NCI-H2171 treated with DMSO at 0.1 percent for 48 hours (cell line): ENCODE data around the gene NKG7.

Experiments
- DNase-seq: peaks from one replicate; lab custom pipeline; 2025; lab: John Stamatoyannopoulos, UW

NKG7 gene

DNA sequence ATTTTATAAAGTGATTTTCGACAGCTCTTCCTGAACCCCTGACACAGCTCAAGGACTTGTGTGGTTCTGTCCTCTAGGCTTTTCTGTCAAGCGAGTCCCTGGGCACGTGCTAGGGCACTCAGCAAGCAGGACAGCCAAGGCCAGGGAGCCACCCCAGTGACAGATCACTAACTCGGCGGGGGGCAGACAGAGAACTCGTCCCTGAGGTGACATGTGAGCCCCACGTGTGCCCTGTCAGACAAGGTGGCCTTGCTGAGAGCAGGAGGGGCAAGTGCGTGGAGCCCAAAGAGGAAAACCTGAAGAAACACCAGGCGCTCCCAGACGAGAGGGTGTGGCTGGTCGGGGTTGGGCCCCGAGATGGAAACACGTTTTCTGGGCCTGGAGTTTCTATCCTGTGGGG lies 11.2 kb downstream of the NKG7 start:
- no peak for DNase-seq

DNA sequence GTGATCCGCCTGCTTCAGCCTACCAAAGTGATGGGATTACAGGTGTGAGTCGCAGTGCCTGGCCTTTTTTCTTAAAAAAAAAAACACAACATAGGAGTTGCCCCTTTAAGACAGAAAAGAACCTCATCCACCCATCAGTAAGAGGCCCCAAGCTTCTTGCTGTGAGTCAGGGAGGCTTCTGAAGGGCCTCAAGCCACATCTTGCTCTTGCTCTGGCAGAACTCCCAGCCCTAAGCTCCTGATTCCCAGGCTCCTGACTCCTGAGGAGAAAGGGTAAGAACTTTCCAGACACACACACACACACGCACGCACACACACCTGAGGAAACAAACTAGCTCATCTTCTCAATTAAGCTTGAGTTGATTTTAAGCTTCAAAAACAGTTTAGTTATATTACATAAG lies 13.2 kb downstream of the NKG7 start:
- no peak for DNase-seq

DNA sequence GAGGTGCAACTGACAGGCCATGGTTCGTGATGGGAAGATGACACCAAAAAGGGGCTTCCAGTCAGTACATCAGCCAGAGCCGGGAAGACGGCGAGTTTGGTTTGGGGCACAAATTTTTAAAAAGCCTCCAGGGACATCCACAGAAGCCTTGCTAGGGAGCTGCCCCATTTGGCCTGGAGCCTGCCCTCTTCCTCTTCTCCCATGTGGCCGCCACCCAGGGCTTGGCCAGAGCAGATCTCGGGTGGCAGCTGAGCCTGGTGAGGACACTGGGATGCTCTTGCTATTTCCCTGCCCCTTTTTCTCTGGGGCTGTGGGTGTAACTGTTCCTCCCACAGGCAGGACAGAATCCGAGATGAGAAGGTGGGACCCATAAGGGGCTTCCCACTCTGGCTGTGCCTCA lies 14.5 kb downstream of the NKG7 start:
- DNase-seq = no peak

DNA sequence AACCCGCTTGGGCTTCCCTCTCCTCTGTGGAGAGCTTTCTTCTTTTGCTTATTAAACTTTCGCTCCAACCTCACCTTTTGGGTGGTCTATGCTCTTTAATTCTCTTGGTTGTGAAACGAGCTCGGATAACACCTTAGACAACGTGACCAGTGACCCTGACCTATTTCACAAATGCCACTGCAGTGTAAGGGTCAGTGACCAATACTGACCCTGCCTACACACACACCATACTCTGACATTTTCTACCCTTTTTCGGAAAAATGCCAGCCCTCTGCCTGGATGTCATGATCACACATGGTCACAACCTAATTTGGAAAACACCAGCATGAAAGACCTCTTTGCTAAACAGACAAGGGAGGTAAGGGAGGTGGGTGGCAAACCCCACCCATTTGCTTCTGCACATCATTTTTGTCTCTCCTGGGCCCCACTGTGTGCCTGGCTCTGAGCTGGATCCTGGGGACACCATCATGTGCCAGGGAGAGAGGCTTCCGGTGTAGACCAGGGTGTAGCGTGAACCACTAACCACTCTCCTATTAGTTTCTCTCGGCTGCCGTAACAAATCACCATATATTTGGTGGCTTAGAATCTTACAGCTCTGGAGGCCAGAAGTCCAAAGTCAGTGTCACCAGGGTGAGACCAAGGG lies 16.2 kb downstream of the NKG7 start:
- DNase-seq = no peak

DNA sequence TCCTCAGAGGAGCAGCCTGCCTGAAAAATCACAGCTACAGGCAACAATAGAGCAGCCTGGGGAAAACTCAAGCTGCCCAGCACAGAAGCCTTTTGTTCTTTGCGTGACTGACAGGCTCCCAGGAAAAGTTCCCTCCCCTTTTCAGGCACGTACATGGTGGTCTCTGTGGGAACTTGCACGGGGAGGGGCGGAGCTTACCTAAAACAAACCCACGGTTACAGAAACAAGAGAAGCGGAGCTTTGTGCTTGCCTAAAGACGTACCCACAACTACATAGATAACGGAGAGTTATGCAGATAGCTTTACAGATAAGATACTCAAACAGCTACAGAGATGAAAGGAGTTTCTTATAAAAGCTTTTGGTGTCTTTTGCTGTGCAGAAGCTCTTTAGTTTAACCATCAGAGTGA lies 17.7 kb downstream of the NKG7 start:
- DNase-seq = no peak

DNA sequence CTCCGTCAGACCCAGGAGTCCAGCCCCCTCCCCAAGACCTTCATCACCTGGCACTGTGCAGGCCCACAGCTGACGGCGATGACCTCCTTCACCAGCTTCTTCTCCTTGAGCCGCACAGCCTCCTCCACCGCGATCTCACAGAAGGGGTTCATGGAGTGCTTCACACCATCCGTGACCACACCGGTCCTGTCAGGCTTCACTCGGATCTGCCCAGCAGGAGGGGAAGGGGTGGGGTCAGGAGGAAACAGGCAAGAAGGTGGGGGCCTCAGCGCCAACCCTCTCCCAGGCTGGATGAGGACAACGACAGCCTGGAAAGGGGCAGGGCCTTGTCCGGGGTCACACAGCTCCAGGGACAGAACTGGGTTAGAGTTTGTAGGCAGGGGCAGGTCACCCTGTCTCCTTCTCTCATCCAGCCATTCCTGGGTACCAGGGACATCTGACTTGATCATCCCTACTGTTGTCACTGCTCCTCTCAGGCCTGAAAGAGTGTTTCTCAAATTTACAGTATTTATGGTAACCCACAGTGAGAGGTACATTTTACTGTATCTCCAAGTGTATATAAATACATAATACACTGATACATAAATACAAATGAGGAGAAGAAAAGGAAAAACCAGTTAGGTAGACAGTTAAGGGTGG lies 18.2 kb downstream of the NKG7 start:
- no peak for DNase-seq

DNA sequence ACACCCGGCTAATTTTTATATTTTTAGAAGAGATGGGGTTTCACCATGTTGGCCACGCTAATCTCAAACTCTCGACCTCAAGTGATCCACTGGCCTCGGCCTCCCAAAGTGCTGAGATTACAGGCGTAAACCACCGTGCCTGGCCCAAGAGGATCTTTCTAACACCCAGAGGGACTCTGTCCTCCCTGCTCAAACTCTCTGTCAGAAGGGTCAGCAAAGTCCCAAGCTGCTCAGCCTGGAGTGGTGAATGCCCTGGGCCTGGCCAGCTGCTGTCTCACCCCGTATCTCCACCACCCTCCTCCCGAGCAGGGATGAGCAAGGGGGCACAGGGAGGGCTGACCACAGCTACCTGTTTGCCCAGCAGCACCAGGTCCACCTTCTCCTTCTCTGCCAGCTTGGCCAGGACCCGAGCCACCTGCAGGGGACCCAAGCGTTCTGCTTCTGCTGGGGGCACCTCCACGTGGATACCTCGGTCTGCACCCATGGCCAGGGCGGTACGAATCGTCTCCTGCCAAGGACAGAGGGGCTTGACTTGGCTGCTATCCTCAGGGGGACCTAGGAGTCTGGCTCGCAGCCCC lies 19.6 kb downstream of the NKG7 start:
- DNase-seq = no peak

DNA sequence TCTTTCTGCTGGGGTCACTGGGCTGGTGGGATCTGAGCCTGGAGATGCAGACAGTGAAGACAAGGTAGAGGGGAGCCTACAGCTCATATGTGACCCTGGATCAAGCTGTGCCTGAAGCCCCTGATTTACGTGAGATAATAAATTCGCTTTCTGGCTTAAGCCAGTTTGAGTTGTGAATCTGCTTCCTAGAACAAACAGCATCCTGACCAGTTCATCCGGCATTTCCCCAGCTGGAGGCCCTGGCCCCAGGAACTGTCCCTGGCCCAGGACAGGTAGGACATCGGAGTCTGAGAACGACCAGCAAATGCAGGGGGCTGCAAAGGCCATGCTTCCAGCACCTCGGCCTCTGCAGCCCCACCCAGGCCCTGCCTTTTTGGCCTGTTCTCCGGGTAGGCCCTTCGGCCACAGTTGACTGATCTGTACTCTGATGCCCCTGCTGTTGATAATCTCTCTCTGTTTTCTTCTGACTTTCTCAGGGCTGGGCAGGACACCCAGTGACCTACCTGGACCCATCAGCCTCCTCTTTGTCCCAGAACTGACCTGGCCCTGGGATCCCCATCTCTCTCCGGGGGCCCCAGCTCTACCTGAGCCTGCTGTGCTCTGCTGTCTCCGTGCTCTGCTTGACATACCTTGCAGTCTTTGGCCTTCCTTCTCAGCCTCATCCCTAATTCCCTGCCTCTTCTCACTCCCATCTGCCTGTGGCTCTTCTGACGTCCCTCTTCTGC lies 21.0 kb downstream of the NKG7 start:
- DNase-seq = no peak

DNA sequence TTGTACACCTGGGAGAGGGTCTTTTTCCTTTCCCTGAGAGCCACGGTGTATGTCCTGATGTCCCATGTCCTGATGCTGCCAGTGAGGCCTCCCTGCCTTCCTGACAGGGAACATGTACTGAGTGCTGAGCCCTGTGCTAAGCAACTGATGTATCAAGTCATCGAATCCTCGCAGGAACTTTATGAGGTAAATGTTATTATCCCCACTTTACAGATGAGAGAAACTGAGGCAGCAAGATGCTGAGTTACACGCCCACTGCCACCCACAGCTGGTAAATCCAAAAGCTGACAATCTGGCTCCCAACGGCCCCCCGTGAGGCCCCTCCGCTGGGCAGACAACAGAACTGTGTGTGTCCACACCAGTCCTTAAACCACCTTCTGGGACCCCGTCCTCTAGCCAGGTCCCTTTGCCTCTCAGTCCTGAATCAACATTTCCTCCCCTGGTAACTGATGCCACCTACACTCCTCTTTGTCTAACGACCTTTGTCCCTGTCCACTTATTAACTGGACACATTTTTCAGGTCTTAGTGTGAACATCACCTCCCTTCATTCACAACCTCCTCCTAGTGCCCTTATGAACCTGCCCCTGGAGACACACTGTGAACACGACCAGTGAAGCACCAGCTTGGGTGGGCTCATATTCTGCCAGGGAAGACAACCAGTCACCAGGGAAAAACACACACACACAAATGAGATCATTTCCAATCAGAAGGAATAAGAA lies 25.1 kb downstream of the NKG7 start:
- no peak for DNase-seq

DNA sequence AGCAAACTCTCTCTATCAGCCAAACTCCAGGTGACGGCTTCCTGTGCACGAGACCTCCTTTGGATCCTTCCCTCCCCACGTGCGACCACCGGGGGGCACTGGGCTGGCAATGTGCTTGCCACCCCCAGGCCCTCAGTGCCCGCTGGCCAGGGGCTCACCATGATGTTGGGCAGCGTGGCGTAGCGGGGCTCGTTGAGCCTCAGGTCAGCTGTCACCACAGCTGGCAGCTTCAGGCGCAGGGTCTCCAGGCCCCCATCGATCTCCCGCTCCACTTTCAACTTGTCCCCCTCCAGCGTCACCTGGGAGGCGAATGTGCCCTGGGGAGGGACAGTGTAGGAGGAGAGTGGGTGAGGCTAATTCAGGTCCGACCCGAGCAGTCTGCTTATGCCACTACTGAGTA lies 25.7 kb downstream of the NKG7 start:
- no peak for DNase-seq

DNA sequence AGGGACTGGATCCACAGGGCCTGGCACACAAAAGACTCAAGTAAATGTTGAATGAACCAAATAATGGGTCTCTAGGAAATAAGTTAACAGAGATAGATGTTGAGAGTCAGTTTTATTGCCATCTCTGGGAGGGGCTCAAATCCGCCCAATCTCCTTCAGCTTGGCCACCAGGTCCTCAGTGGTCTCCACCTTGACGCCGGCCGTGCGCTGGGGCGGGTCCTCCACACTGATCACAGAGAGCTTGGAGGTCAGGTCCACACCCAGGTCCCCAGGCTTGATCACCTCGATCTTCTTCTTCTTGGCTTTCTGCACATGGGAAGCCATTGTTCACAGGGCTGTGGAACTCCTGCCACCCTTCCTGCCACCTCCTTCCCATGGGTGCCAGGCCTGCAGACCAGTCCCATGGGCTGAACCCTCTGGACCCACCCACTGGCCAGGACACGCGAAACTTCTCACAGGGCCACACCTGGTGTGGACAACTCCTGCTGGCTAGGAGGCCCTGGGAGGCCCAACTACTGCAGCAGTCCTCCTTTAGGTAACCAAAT lies 27.3 kb downstream of the NKG7 start:
- DNase-seq = no peak

DNA sequence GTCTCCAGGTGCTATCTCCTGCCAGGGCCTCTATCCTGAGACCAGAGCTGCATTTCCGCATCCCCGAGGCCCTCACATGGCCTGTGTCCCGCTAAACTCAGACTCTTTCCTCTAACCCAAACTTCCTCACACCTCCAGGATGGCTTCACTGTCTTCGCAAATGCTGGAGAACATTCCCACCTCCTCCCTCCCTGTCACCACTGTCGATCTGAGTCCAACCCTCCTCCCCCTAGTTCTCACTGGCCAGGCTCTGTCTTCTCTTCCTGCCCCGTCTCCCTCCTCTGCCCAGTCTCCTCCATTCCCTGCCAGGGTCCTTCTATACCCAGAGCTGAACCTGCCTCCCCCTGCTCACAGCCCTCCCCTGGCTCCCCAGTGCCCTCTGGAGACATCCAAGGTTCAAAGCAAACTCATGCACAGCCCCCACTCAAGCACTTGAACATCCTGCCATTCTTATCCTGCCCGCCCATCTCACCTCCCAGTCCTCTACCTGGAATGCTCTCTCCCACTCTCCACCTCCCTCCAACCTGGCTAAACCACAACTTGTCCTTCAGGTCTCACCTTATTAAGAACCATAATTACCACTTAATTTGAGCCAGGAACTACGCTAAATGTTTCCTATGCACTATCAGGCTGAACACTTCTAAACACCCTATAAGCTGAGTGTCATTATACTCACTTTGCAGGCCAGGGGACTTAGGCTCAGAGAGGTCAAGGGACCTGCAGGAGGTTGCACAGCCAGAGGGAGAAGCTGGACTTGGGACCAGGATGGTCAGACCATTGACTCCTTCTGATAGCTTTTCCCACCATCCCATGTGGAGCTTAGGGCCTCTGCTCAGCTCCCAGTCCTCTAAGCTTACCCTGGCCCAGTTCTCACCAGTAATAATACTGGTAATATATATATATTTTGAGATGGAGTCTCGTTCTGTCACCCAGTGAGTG lies 29.6 kb downstream of the NKG7 start:
- DNase-seq = no peak

DNA sequence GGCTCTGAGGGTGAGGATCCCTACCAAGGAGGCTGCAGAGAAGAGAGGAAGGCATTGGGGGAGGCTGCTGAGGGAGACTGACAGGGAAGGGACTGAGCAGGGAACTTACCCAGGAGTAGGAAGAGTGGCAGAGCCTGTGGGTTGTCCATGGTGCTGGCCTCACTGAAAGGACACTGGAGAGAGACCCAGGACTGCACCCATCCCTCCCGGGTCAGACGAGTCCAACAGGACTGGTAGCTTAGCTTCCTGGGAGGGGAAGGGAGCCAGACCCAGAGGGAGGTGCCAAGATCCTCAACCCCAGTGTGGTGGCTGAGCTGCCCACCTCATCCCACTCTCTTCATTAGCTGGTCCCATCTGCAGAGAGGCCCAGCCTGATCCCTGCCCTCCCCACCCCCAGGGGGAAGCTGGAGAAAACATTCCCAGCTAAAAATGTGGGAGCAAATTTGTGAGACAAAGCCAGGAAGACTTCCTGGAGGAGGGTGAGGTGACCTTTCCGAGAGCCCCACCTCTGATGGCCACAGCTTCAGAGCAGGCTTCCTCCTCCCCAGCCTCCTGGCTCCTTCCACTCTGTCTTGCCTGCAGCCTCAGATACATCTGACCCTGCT lies 30.4 kb downstream of the NKG7 start, which contains the start of gene VSIG10L:
VSIG10L (minus strand) TSS at position 164 of the 605 bp plus-strand sequence; CDS start at position 149, 15 bp downstream.
- DNase-seq = no peak

DNA sequence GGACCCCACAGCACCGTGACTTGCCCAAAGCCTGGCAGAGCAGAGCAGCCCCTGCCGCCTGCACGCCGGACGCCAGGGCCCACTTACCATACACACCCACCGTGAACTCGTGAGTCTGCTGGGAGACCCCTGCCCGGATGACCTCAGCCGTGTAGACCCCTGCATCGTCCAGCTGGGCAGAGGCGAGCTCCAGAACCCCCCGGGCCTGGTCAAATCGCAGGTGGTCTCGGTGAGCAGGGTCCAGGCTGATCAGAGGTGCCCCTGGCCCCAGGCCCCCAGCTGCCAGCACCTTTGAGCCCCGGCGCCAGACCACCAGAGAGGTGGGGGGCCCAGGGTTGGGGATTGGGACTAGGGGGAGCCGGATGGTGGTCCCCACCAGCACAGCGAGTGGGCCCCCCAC lies 31.4 kb downstream of the NKG7 start:
- no peak for DNase-seq

DNA sequence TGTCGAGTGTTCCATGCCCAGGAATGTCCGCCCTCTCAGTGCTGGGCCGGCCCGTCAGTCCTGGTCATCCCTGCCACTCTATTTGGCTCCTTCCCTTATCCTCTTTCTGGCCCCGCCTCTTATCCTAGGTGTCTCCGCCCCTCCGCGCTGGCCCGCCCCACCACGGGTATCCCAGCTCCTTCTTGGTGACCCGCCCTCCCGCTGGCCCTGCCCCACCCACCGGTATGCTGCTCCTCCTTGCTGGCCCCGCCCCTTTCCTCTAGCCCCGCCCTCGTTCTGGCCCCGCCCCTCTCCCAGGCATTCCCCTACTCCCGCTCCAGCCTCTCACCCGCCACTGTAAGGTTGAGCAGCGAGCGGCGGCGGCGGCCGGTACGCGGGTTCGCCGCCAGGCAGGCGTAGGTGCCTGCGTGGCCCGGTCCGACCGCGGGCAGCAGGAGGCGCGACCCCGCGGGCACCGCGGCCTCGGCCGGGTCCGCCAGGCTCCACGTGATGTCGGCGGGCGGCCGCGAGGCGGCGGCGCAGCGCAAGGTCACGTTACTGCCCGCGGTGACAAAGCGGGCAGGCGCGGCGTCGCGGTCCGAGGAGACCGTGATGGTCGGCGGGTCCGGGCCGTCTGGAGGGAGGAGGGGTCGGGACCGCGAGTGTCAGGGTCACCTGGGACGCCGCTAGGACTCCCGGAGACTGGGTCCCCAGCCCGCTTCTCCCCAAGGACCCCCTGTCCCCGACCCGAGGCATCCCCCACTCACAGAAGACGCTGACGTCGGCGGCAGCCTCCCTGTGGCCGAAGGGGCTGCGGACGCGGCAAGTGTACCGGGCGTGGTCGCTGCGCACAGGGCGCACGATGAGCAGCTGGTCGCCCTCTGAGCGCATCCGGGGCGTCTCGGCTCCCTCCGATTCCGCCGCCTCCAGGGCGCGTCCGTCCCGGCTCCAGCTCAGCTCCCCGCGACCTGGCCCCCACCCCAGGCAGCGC lies 32.5 kb downstream of the NKG7 start:
- DNase-seq = peak; percentile 67

DNA sequence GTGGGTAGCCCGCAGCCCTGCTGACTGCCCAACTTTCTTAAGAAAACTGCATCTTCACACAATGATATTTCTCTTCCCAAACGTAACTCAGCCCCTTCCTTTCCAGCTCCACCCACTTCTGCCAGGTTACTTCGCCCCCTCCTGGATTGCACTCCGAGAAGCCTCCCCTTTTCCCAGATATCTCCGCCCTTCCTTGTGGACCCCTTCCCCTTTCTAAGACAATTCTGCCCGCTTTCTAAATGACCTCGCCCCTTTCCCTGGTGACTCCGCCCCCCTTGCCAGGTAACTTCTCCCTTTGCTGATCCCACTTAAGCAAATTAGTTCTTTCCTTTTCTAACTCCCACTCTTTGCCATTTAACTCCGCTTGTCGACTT lies 33.2 kb downstream of the NKG7 start:
- no peak for DNase-seq

DNA sequence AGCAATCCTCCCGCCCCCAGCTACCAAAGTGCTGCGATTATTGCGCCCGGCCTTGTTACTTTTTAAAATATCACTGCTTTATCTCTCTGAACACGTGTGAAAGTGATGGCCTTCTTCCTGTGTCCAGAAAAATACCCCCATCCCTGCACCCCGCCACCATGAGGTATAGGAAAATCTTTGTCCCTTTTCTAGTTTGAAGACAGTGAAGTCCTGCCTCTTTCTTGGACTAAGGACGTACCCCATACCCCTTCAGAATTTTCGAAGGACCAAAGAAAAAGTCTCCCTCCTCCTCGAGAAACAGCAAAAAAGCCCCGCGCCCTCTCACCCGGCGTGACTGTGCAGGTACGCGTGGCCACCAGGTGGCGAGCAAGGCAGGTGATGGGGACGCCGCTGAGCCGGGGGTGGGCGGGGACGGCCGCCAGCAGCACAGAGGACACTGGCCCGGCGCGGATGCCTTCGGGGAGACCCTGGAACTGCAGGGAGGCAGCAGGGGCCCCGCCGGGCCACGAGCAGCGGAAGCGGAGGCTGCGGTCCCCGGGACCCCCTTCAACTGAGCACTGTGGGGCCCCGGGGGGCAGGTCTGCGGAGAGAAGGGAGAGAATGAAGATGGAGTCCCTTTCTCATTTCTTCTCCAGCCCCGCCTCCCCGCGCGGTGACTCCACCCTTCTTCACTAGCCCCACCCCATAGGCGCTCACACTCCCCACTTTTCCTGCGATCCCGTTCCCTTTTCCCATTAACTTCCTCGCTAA lies 33.7 kb downstream of the NKG7 start:
- peak; percentile 70 for DNase-seq

DNA sequence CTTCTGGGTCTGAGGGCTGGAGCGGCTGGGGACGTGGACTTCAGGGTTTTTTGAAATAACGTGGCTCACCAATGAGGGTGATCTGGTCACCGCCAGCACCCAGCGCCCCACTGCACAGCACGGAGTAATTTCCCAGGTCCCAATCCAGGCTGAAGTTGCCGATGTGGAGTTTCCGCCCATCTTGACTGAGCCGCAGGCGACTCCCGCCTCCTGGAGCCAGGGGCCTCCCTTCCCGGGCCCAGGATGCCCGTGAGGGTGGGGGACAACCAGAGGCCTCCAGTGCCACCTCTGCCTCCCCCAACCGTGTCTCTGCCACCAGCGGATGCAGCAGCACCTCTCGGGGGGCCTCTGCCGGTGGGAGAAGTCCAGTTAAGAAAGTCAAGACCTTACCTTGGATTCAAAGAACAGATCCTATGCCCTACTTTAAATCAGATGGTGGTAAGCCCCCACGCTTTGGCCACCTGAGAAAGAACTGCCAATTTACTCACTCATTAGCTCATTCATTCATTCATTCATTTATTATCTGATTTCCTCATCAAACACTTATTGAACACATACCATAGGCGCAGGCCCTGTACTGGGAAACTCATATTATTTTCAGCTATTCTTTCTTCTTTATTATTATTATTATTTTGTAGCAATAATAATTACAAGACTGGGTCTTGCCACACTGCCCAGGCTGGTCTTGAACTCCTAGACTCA lies 34.4 kb downstream of the NKG7 start:
- no peak for DNase-seq
